ENCODE data around the gene ARRDC4.

DNA sequence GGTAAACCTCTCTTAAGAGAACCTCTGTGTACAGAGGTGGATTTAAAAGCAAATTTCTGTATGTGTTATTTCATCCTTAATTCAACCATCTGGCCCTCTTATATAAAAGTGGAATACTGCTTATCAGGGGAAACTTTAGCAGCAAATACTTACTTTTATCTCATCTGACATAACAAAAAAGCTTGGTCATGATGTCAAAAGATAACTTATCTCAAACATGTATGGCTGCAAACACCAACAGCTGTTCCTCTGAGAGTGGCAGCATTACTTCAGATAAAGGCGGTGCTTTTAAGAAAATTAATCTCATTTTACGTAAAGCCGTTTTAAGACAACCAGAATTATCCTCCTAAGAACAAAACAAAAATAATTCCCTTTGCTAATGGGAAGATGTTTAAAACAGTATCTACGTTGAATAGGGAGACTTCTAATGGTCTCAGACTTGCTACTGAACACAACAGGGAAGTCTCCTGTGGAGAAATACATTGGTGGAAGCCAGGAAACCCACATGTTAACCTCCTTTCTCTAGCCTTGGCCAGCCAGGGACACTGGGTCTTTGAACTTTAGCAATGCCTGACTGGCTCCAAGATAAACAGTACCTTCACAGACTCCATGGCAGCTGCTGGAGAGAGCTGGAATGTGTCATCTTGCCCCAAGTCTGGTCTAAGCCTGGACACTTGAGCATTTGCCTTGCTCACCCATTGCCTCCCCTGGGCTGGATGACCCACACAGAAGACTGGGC lies 18.1 kb downstream of the ARRDC4 start:
- no peak for TF ChIP-seq POLR2AphosphoS5 (IDR thresholded peaks at IDR 0.05; ENCODE audit: borderline replicate concordance, low read depth, low read length)
- TF ChIP-seq FOXP2 (optimal IDR thresholded peaks at IDR 0.05; ENCODE audit: control extremely low read depth, extremely low read length, insufficient read depth): no peak
- TF ChIP-seq EZH2 (IDR thresholded peaks at IDR 0.05): no peak

All from SK-N-MC (cell line).